ENCODE measurements around the gene WDFY4.

WDFY4 gene

DNA sequence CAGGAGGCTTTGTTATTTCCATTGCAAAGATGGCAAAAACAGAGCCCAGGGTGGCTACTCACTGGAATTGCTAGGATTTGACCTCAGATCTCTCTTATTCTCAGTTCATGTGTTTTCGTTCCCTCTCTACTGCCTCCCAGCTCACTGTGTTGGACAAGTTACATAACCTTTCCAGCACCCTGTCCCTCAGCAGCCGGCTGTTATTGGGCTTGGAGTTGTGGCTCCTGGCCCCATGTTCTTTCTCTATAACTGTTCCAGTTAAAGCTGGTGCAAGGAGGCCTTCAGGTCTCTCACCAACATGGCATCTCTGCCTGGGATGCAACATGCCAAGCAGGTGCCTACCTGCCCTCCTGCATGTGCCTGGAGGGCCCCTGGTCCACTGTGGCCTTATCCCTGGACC, 198.2 kb downstream of the WDFY4 start:
- no peak for DNase-seq

DNA sequence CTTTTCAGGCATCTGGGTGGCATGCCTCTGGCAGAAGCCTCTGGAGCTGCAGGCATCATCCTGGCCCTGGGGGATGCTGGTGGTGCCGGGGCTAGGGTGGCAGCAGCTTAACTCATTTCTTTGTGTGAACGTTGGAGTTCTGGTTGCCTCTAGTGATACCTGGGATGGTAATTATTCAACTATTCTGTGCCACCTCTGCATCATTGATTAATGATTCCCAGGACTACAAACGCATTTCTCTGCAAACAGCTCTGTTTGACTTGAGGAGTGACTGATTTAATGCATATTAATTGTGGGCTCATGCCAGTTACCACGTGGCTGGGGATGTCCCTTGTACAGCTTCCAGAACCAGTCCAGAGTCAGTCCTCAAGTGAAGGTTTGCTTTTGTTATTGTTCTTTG, 199.0 kb downstream of the WDFY4 start:
- DNase-seq: no peak

DNA sequence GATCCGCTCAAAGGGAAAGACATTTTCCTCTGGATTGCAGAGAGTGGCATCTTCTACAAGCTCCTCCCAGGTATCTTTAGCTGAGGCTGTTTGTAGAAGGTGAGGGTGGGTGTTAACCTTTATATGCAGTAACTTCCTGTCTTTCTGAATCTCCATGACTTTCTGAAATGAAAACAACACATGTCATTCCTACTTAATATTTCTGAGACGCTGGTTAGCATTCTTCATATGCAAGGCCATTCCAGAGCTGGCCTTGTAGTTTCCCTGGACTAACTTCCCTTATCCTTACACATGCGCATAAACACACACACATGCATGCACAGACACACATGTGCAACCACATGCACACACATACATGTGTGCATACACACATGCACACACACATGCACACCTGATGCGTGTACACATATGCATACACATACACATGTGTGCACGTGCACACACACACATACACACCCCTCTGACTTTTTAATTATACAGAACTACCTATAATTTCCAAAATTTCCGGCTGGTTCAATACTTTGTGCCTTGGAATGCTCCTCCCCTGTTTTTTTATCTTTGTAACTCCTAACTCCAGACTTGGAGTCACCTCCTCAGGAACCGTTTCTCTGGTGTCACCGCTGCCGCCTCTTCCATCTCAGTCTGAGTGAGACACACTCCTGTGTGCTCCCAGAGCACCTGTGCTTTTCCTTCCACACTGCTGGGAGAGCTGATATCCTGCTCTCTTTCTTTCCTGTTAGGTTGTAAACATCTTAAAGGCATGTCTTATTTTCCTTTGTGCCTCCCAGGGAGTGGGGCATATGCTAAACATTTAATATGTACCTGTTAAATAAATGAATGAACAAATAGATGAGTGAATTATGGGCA, 199.7 kb downstream of the WDFY4 start:
- DNase-seq: no peak

DNA sequence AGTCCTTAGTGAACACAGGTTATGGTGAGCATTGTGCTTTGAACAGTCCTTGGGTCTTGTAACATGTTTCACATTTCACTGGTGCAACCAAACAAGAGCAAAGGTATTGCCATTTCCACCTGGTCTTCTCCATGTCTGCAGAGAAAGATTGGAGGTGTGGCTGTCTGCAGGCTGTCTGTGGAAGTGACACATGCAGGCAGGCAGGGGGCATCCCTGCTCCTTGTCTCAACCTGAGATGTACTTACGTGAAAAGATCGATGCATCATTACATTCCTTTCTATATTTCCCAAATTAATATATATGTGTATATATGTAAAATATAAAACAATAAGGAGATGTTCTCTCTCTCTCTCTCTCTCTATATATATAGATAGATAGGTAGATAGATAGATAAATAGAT, 200.7 kb downstream of the WDFY4 start:
- DNase-seq: no peak

DNA sequence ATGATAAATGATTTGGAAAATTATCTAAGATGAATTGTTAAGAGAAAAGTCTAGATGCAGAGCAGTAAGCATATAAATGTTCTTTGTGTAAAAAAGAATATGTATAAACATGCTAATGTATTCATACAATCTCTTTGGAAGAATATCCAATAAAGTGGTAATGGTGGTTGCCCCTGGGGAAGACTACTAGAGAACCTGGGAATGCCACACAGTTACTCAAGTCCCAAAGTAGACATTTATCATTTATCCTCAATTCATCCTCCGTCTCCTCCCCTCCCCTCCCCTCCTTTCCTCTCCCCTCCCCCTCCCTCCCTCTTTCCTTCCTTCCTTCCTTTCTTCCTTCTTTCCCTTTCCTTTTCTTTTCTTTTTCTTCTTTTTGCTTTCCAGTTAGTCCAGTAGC, 203.3 kb downstream of the WDFY4 start:
- DNase-seq: no peak

DNA sequence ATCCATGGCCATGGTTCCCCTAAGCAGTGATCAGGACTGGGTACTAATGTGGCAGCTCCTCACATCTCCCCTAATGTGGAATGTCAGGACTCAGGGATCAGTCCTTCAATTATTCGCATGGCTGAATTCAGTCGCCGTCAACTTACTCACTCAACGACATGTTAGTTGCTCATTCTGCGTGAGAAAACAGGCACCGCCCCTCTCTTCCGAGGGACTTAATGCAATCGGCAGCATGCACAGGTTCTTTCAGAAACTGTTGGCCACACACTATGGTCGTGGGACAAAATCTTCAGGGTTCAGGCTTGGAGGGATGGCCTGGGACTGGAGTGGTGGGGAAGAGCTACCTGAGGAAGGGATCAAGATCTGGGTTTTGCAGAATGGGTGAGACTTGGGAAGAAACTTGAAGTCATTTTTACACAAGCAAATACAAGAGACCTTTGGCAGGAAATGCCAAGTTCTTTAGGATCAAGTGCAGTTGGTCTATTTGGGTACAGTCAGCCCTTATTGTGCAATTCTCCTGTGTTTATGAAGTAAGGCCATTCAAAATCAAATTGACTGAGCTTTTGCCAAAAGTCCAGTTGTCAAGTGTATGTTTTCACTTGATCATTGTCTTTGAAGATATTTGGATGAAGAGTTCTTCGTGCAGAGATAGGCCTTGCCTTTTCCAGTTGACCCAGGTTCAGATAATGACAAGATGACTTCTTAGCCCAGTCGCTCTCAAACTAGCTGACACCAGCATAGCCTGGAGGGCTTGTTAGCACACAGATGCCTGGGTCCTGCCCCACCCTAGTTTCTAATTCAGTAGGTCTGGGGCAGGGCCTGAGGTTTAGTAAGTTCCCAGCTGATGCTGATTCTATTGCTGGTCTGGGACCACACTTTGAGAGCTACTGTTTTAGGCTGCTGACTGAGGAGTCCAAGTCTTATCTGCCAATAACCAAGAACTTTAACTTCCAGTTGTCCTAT, 206.5 kb downstream of the WDFY4 start:
- no peak for DNase-seq

DNA sequence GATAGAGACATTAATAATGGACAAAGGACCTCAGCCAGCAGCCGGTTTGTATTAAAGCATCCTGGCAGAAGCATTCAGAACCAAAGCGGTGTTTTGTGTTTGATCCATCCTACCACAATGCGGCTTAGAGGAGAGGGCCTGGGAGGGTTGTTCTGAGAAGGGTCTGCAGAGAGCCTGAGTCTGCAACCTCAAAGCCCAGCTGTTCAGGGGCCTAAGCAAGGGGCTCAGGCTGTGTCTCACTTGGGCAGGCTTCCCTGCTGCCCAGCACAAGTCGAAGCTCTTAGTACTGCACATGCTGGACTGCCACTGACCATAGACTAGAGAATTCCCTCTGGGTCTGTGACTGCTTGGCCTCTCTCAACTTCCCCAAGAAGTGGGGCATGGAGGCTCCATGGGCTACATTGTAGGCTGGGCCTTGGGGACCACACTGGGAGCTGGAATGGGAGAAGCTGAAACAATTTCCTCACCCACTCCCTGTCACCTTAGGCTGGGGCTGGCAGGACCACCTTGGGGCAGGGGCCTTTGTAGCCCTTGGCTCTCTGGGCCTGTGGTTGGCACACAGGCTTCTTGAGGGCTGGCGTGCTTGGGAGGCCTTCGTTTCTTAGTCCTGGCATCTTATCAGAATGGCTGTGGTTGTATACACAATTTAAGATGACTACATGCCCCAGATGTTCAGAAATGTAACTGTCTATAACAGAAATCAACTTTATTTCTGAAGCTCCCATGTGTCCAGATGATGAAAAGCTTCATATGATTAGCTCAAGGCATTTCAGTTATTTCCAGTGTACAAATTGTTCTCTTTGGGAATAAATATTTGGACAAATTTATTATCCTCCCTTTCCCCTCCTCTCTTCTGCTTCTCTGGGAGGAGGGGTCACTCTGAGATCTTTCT, 210.5 kb downstream of the WDFY4 start:
- DNase-seq: no peak

DNA sequence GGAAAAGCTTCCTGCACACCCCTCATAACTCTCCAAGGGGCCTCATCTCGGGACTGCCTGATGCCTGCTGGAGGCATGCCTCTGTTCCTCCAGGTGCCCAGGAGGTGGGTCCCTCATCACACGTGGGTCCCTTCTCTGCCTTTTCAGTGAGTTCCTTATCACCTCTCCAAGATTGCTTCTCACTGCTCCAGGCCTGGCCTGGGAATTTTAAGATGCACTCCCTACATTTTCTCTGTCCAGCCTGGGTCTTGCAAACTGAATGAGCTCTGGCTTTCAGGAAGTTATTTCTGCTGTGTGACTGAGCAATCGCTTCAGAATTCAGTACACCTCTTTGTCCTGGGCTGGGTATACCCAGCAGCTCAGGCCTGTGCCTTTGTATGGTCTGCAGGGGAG, 211.1 kb downstream of the WDFY4 start:
- no peak for DNase-seq

DNA sequence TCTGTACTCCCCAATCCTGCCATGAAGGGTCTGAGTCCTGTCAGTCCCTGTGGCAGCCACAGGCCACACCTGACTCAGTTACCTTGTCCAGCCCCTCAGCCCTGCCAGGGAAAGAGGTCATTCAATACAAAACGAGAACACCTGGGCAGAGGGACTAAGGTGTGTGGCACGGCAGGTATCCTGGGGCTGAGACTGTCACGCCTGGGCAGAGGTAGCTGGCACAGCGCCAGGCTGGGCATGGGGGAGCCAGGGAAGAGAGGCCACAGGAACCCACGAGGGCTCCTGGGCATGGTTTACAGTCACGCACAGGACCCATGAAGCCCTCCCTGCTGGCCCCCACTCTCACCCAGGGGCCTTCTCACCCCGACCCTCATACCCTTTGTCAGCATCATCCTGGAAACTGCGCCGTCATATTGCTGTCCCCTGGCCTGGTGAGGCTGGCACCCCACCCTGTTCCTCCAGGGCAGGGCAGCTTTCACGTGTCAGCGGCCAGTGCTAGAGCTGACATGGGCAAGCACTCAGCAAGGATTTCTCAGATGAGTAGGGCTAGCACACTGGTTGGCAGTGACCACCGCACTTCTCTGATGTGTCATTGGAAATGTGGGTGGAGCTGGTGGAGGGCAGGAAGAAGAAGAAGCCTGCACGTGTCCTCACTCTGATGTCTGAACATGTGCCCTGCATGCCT, 212.2 kb downstream of the WDFY4 start:
- DNase-seq: no peak

DNA sequence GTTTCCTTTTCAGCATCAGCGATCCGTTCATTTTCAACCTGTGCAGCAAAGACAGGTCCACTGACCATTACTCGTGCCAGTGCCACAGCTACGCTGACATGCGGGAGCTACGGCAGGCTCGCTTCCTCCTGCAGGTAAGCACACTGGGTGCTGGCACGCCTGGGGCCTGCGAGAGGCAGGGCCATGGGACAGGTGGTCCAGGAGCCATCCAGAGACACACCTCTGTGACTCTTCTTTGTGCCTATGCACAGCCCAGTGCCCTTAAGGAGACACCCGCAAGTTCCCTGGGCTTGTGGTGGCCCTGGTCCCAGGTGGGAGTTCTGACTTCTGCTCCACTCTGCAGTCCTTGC, 212.7 kb downstream of the WDFY4 start:
- DNase-seq: no peak

DNA sequence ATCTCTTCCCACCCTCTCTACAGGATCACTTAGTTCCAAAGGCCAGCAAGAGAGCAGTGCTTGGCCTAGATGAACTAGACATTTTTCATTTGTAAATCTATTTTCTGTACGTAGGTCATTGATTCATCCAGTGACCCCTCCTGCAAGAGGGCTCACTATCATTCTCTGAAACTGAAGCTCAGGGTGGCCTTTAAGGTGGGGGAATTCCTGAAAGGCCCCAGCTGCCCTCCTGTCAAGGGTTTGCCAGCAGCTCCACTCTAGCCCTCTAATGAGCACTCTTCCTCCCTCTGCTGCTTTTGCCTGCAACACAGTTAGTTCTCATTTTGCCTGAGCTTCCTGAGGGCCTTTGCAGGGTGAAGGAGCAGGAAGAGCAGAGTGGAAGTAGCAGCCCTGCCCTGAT, 213.8 kb downstream of the WDFY4 start:
- no peak for DNase-seq

DNA sequence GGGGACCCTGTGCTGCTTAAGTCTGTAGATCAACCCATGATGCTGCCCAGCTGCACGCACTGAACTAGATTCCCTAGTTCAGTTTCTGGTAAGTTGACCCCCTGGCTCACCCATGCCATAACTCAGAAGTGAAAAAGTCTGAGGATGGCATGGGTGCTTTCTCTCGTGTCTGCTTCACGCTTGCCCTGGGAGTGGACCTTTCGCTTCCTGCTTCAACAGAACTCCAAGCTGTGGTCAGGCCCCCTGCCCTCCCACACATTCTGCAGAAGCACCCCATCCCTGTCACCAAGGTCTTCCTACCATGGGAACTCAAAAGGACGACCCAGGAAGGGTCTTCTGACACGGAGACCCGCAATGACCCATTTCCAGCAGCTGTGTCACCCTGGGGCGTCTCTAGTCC, 215.1 kb downstream of the WDFY4 start:
- no peak for DNase-seq

DNA sequence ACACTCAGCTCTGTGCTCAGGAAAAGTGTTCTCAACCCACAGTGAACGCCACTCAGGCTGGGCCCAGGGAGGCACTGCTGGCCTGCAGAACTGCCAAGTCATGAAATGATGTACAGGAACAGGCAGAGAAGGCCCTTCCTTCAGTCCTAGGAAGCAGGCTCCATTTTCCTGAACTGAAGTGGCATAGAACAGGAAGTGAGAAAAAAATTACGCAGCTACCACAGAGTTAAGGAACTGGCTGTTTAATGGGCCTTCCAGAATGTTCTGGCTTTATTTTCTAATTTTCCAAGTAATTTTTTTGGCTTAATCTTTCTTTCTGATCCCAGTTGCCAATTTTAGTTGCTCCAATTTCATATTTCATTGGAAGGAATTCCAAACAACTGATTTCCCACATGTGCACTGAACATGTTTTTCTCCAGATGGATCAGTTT, 215.7 kb downstream of the WDFY4 start:
- peak in 1 of 2 donors; percentile 13 for DNase-seq

DNA sequence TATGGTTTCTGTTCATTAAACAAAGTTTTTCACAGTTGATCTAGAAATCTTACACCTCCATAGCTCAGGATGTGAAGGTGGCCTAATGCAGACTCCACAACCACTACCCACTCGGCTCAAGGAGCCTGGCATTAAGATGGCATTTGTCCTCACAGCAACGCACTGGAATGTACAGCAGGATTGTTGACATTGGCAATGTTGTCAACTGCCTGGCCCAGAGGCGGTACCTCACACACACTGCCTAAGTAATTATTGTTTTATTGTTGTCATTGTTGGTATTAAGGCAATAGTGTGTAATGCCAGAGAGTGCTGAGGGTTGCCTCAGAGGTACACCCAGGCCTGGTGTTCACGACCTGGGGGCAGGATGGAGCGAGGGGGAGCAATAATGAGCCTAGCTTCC, 216.6 kb downstream of the WDFY4 start:
- no peak for DNase-seq

DNA sequence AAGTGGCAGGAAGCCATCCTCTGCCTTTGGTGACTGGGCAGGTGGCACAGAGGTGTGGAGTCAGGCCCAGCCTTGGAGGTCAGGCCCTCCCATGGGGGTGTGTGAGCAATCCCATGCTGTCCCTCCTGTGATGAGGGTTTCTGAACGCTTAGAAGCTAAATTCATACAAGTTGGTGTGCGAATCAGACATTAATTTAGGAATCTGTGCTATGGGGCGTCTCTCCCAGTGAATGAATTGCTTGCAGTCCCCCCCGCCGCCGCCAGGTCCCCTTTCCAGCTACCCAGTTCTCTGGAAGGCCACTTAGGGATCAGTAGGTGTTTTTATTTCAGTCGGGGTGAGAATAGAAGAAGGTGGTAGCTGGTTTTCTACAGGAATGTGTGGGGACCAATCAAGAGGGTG, 217.4 kb downstream of the WDFY4 start:
- no peak for DNase-seq

DNA sequence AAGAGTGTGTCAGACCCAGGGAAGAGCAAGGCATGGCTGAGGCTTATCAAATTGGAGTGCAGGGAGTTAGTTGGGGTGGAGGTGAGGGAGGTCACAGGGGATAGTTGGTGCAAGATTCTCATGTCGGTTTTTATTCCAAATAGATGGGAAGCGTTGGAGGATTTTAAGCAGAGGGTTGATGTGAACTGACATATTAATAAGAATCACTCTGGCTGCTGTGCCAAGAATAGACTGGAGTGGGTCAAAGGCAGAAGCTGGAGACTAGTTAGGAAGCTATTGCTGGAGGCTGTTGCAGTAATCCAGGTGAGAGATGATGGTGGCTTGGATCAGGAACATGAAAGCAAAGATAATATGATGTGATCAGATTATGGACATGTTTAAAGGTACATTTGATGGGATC, 218.5 kb downstream of the WDFY4 start:
- DNase-seq: no peak

DNA sequence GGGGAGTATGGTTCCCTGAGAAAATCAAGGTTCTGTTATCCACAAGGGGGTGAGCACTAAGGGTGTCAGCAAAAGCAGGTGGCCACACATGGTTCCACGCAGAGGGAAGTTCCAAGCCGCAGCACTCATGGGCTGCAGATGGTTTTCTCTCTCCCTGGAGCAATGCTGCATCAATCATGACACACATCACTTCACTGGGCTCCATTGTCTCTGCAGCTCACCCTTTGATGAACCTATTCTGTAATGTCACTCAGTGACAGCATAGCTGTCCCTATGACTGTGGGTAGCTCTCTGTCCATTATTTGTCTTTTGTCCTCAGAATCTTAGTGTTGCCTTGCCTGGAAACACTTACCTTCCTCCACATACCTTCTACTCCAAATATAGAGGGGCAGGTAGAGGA, 220.2 kb downstream of the WDFY4 start:
- no peak for DNase-seq

DNA sequence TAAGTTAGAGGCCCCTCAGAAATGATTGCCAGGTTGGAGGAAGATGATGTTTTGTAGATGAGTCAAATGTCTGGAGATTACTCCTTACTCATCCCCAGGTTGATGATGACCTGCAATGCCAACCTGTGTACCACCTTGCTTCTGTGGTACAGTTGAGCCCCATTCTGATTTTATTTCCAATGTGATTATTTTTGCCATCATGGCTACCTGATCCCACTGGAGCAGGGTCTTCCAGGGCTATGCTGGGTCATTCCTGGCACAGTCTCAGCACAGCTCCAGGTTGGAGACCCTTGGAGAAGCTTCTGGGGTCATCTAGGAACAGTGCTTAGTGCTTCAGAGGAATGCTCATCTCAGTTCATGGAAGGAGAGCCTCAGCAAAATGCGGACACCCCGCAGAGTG, 220.6 kb downstream of the WDFY4 start:
- DNase-seq: no peak

DNA sequence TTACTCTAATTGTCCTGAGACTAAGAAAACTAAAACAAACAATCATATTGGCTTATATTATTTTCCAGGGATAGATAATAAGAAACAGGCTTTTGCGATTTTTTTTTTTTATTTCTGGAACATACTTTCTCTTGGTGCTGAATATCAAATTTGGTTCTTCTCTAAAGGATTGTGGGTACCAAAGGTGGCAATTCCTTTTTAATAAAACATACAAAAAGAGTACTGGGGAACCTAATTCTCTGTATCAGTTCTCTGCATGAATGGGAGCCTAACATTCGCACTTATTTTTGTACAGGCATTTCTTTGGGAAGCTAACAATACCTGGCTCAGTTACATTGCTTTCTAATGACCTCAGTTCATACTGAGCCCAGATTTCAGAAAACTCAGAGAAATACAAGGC, 222.2 kb downstream of the WDFY4 start:
- no peak for DNase-seq

DNA sequence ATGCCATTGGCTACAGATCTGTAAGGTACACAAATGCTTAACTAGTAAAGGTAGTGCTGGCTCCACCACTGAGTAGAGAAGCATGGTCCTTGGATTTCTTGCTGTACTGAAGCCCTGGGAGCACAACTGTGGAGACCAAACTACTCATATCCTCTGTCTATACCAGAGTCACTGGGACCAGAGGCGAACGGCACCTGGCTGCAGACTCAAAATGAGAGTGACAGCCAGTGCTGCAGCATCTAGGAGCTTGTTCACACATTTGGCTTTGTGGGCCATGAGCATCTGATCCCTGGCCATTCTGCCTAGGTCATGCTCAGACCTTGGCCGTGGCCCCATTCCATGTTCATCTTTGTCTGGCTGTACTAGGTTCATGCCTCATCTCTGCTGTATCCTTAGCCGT, 223.1 kb downstream of the WDFY4 start:
- no peak for DNase-seq

DNA sequence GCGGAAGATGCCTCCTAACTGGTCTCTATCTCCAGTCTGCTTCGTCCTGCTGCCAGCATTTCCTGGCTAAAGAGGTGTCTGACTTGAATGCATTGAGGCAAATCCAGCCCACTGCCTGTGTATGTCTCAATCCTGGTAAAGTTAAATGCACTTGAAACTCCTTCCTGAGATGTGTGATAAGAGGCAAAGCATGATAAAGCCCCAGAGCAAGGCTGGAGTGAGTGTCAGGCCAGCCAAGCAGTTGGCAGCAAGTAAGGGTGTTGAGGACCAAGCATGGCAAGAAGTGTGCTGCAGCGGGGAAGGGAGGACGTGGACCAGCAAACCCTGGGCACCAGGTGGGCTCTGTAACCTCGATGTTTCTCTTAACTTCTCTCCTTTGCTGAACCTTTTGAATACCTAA, 225.9 kb downstream of the WDFY4 start:
- DNase-seq: no peak

DNA sequence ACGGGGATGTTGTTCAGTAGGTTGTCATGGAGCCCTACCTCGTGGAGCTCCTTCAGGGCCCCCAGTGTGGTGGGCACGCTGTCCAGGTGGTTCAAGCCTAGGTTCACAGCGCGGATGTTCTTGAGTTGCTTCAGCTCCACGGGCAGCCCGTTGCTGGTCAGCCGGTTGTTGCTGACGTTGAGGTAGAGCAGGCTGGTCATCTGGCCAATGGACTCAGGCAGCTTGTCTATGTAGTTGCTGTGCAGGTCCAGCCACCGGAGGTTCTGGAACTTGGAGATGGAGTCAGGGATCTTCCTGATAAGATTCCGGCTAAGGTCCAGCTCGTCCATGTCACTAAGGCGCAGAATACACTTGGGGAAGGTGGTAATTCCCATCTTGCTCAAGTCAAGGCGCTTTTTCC, 229.0 kb downstream of the WDFY4 start:
- DNase-seq: no peak

Measured in CD4-positive, alpha-beta T cell treated with Interferon alpha-2 for 1 hour (primary cell).